ENCODE results near the gene ADAP1.

The ADAP1 gene

GRCh38 chr7:901041-901387, 53.5 kb downstream of the ADAP1 start:
- no peak overlapping the region for H3K4me3 ChIP-seq (ENCODE audit: control insufficient read depth, low read depth, low read length)
- DNase-seq (ENCODE audit: low read depth) = no peak
- TF ChIP-seq, protein P1, sequence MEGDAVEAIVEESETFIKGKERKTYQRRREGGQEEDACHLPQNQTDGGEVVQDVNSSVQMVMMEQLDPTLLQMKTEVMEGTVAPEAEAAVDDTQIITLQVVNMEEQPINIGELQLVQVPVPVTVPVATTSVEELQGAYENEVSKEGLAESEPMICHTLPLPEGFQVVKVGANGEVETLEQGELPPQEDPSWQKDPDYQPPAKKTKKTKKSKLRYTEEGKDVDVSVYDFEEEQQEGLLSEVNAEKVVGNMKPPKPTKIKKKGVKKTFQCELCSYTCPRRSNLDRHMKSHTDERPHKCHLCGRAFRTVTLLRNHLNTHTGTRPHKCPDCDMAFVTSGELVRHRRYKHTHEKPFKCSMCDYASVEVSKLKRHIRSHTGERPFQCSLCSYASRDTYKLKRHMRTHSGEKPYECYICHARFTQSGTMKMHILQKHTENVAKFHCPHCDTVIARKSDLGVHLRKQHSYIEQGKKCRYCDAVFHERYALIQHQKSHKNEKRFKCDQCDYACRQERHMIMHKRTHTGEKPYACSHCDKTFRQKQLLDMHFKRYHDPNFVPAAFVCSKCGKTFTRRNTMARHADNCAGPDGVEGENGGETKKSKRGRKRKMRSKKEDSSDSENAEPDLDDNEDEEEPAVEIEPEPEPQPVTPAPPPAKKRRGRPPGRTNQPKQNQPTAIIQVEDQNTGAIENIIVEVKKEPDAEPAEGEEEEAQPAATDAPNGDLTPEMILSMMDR (conservative IDR thresholded peaks at IDR 0.05; ENCODE audit: control insufficient read depth, insufficient read depth, low read depth, low read length) = no peak

DNA sequence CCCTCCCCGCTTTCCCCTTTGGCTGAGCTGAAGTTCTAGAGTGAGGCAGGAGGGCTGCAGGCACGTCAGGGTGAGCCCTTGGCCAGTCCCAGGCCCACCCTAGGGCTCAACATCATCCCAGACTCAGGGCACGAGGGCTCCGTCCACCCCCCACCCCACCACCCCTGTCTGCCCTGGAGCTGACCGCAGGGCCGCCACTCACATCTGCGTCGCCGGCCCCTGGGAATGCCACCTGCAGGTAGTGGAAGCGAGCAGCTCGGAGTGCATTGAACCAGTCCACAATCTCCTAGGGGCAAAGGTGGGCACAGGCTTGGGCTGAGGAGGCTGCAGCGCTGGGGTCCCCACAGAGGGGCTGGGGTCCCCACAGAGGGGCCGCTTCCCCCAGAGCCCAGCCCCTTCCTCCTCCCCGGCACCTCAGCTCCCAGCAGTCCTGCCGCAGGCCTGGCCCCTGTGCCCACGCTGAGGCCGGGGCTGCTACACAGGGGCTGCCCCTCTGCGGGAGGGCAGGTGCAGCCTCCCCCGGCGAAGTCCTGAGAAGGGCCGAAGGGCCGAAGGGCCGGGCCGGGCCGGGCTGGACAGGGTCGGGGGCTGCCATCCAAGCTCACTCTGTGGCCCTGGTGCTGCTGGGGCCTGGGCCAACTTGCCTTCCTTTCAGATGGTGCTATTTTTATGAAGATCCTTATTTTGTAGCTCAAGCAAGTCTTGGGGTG, 54.0 kb downstream of the ADAP1 start:
- H3K4me3 ChIP-seq (ENCODE audit: control insufficient read depth, low read depth, low read length) = no peak overlapping the region
- no peak for DNase-seq (ENCODE audit: low read depth)
- TF ChIP-seq, protein P1 (conservative IDR thresholded peaks at IDR 0.05; ENCODE audit: control insufficient read depth, insufficient read depth, low read depth, low read length) = no peak

GRCh38 chr7:899806-900205, 54.7 kb downstream of the ADAP1 start:
- DNase-seq (ENCODE audit: low read depth) = no peak
- H3K4me3 ChIP-seq (ENCODE audit: control insufficient read depth, low read depth, low read length) = no peak overlapping the region
- TF ChIP-seq, protein P1 (conservative IDR thresholded peaks at IDR 0.05; ENCODE audit: control insufficient read depth, insufficient read depth, low read depth, low read length) = no peak

DNA sequence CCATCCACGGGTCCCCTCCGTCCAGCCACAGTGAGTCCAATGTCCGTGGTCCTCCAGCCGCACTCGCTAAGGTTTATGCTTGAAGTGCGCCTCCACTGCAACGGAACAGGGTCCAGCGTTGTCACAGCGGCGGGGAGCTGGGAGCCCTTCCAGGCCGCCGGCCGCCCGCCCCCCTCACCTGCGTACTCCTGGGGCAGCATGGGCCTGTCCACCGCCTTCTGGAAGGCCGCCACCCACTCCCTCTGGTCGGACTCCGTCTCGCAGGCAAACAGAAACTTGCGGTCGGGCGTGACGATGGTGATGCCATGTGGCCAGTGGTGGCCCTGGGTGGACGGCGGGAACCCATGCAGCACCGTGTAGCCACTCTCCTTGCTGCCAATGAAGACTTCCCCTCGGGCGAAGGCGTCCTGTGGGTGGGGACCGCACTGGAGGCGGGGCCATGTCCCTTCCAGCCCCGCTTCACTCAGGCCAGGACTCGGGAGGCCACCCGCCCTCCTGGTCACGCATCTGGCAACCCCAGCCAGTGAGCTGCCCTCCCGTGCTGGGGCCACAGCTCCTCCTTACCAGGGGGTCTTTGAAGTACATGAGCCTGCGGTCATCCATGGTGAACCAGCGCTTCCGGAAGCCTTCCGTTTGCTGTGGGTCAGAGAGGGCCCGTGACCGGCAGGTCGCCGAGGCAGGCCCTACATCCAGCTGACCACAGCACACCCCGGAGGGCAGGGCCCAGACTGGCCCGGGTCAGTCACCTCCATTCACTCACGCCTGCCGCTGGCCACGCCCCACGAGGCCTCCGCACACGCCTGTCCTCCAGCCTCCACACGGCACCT, 55.4 kb downstream of the ADAP1 start:
- TF ChIP-seq, protein P1 (conservative IDR thresholded peaks at IDR 0.05; ENCODE audit: control insufficient read depth, insufficient read depth, low read depth, low read length) = no peak
- no peak for DNase-seq (ENCODE audit: low read depth)
- H3K4me3 ChIP-seq (ENCODE audit: control insufficient read depth, low read depth, low read length) = no peak overlapping the region

GRCh38 chr7:898460-898854, 56.0 kb downstream of the ADAP1 start:
- no peak for DNase-seq (ENCODE audit: low read depth)
- H3K4me3 ChIP-seq (ENCODE audit: control insufficient read depth, low read depth, low read length) = no peak overlapping the region
- TF ChIP-seq, protein P1 (conservative IDR thresholded peaks at IDR 0.05; ENCODE audit: control insufficient read depth, insufficient read depth, low read depth, low read length) = no peak

- TF ChIP-seq, protein P1 (conservative IDR thresholded peaks at IDR 0.05; ENCODE audit: control insufficient read depth, insufficient read depth, low read depth, low read length) = no peak
- H3K4me3 ChIP-seq (ENCODE audit: control insufficient read depth, low read depth, low read length) = no peak overlapping the region
- DNase-seq (ENCODE audit: low read depth) = no peak
Observed at GRCh38 chr7:897771-898376, 56.6 kb downstream of the ADAP1 start.

All from fibroblast of mammary gland (primary cell).